ENCODE results near the gene KMT2A. TPM values are rescaled to one million over a fixed set of nuclear protein-coding genes. Genes with fewer than 3 reads are reported as not detected.

KMT2A gene
- total RNA-seq, 1 experiment from 2014 or later, result 116 TPM

DNA sequence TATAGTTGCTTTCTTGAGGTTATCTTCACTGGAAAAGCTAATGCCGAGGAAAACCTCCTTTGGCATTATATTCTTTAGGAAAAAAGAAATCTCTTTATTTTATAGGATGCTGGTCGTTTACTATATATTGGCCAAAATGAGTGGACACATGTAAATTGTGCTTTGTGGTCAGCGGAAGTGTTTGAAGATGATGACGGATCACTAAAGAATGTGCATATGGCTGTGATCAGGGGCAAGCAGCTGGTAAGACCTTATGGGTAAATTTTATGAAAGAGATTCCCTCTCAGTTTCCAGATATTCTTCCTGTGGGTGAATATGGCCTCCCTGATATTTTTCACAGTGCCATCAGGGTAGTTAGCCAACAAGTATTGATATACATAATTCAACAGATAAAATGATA, 61.5 kb downstream of the KMT2A start:
- TSS peak; percentile 4 for BruUV-seq (replicated peaks)
- Histone ChIP-seq H3K9me3 (ENCODE audit: low read depth, low read length, poor library complexity, severe bottlenecking) (no peaks in the 10 kb centered on the region), H3K4me1 (ENCODE audit: insufficient read depth, low read length, poor library complexity, severe bottlenecking) (no peaks in the 10 kb centered on the region), H3K27ac (ENCODE audit: low read depth, low read length, poor library complexity, severe bottlenecking) (peak overlapping the region; percentile 8), H3K27me3 (replicated peaks; ENCODE audit: insufficient read depth, low read depth, low read length, poor library complexity) (no peaks in the 10 kb centered on the region), H3K4me3 (ENCODE audit: low read depth, low read length, poor library complexity, severe bottlenecking) (no peak overlapping the region), H3K36me3 (ENCODE audit: insufficient read depth, low read length, poor library complexity, severe bottlenecking) (peaks cover 98% of the 10 kb centered on the region)
- ChIA-PET POLR2A (ENCODE audit: low non-redundant PET) (no interaction called here), CTCF (no interaction called here)
- TF ChIP-seq, protein P1, sequence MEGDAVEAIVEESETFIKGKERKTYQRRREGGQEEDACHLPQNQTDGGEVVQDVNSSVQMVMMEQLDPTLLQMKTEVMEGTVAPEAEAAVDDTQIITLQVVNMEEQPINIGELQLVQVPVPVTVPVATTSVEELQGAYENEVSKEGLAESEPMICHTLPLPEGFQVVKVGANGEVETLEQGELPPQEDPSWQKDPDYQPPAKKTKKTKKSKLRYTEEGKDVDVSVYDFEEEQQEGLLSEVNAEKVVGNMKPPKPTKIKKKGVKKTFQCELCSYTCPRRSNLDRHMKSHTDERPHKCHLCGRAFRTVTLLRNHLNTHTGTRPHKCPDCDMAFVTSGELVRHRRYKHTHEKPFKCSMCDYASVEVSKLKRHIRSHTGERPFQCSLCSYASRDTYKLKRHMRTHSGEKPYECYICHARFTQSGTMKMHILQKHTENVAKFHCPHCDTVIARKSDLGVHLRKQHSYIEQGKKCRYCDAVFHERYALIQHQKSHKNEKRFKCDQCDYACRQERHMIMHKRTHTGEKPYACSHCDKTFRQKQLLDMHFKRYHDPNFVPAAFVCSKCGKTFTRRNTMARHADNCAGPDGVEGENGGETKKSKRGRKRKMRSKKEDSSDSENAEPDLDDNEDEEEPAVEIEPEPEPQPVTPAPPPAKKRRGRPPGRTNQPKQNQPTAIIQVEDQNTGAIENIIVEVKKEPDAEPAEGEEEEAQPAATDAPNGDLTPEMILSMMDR (conservative IDR thresholded peaks at IDR 0.05; ENCODE audit: low read depth, low read length), result no peak
- TF ChIP-seq EZH2 (IDR thresholded peaks at IDR 0.05; ENCODE audit: borderline replicate concordance, low read depth, low read length, poor library complexity, severe bottlenecking), result no peak
- intact Hi-C loops (cut with micrococcal nuclease; ENCODE audit: unreplicated experiment), result no loop called here
- no peak for DNase-seq (ENCODE audit: low spot score)

DNA sequence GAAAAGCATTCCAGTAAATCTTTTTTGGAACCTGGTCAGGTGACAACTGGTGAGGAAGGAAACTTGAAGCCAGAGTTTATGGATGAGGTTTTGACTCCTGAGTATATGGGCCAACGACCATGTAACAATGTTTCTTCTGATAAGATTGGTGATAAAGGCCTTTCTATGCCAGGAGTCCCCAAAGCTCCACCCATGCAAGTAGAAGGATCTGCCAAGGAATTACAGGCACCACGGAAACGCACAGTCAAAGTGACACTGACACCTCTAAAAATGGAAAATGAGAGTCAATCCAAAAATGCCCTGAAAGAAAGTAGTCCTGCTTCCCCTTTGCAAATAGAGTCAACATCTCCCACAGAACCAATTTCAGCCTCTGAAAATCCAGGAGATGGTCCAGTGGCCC, 66.9 kb downstream of the KMT2A start:
- ChIA-PET CTCF (no interaction called here), POLR2A (ENCODE audit: low non-redundant PET) (no interaction called here)
- no TSS peak for BruUV-seq (replicated peaks)
- Histone ChIP-seq H3K36me3 (ENCODE audit: insufficient read depth, low read length, poor library complexity, severe bottlenecking) (peaks cover 97% of the 10 kb centered on the region), H3K4me1 (ENCODE audit: insufficient read depth, low read length, poor library complexity, severe bottlenecking) (no peaks in the 10 kb centered on the region), H3K9me3 (ENCODE audit: low read depth, low read length, poor library complexity, severe bottlenecking) (no peaks in the 10 kb centered on the region), H3K27me3 (replicated peaks; ENCODE audit: insufficient read depth, low read depth, low read length, poor library complexity) (no peaks in the 10 kb centered on the region), H3K27ac (ENCODE audit: low read depth, low read length, poor library complexity, severe bottlenecking) (no peak overlapping the region), H3K4me3 (ENCODE audit: low read depth, low read length, poor library complexity, severe bottlenecking) (no peak overlapping the region)
- intact Hi-C loops (cut with micrococcal nuclease; ENCODE audit: unreplicated experiment), result no loop called here
- no peak for DNase-seq (ENCODE audit: low spot score)
- TF ChIP-seq, protein P1 (conservative IDR thresholded peaks at IDR 0.05; ENCODE audit: low read depth, low read length), result no peak
- TF ChIP-seq EZH2 (IDR thresholded peaks at IDR 0.05; ENCODE audit: borderline replicate concordance, low read depth, low read length, poor library complexity, severe bottlenecking), result no peak

DNA sequence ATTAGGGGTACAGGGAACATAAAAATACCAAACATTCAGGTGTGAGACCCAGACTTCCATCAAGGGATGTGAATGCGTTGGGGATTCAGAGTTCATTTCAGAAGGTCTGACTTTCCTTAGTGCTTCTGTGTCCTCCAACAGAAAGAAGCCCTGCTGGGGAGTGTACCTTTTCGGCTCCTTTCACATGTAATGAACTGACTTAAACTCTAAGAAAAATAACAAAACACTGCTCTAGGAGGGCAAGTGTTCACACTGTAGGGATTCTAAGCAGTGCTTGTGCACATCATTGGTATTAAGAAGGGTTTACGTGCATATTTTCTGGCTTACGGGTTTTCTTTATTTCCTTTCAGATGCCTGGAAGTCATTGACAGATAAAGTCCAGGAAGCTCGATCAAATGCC, 75.3 kb downstream of the KMT2A start:
- TF ChIP-seq, protein P1 (conservative IDR thresholded peaks at IDR 0.05; ENCODE audit: low read depth, low read length), result no peak
- no peak for TF ChIP-seq EZH2 (IDR thresholded peaks at IDR 0.05; ENCODE audit: borderline replicate concordance, low read depth, low read length, poor library complexity, severe bottlenecking)
- Histone ChIP-seq H3K27ac (ENCODE audit: low read depth, low read length, poor library complexity, severe bottlenecking) (no peak overlapping the region), H3K36me3 (ENCODE audit: insufficient read depth, low read length, poor library complexity, severe bottlenecking) (peaks cover 97% of the 10 kb centered on the region), H3K4me3 (ENCODE audit: low read depth, low read length, poor library complexity, severe bottlenecking) (no peak overlapping the region), H3K9me3 (ENCODE audit: low read depth, low read length, poor library complexity, severe bottlenecking) (no peaks in the 10 kb centered on the region), H3K27me3 (replicated peaks; ENCODE audit: insufficient read depth, low read depth, low read length, poor library complexity) (no peaks in the 10 kb centered on the region), H3K4me1 (ENCODE audit: insufficient read depth, low read length, poor library complexity, severe bottlenecking) (no peaks in the 10 kb centered on the region)
- CTCF ChIA-PET, result interaction anchor here (0.6 kb wide), 1 partner anchor 226 kb away, joined by 3 read pairs; no protein-coding TSS in a partner anchor
- BruUV-seq (replicated peaks), result no TSS peak
- no peak for DNase-seq (ENCODE audit: low spot score)
- POLR2A ChIA-PET (ENCODE audit: low non-redundant PET), result no interaction called here
- intact Hi-C loops (cut with micrococcal nuclease; ENCODE audit: unreplicated experiment), result no loop called here

Data from A673 (cell line).